ENCODE data around the gene PITPNM1. TPM values are rescaled to one million over a fixed set of nuclear protein-coding genes. Genes with fewer than 3 reads are reported as not detected.
A peak's percentile ranks its signal among the peaks of the same experiment; 100 is the strongest.

The PITPNM1 gene
- polyA plus RNA-seq, 1 donor (not counting 4 experiments of a cell fraction or from before 2014, with no cell fraction given): 15.9 TPM

GRCh38 chr11:67469508-67469811 lies 35.7 kb downstream of the PITPNM1 start:
- no peak for DNase-seq (ENCODE audit: low read depth, low spot score)
- Histone ChIP-seq H3K36me3 (ENCODE audit: control insufficient read depth in 2 of 2, extremely low read depth in 1 of 2, insufficient read depth in 2 of 2, low read length in 2 of 2) (peaks cover 0 to 5% of the 10 kb centered on the region in 2 experiments), H3K27me3 (ENCODE audit: control insufficient read depth, extremely low read depth, insufficient read depth, low read length) (no peaks in the 10 kb centered on the region), H3K9me1 (ENCODE audit: control insufficient read depth, extremely low read depth, insufficient read depth, low read length) (no peaks in the 10 kb centered on the region), H3K4me2 (ENCODE audit: control insufficient read depth, extremely low read depth, insufficient read depth, low read depth, low read length) (peak overlapping the region; percentile 64), H3K27ac (ENCODE audit: control insufficient read depth, insufficient read depth, low read length) (peak overlapping the region; percentile 32), H3K79me2 (ENCODE audit: control insufficient read depth, insufficient read depth, low read length) (no peaks in the 10 kb centered on the region), H3K9me3 (ENCODE audit: control insufficient read depth, low read depth, low read length) (no peaks in the 10 kb centered on the region), H3K4me3 (ENCODE audit: control insufficient read depth in 2 of 3, extremely low read depth in 1 of 3, insufficient read depth in 2 of 3, low read depth in 1 of 3, low read length in 3 of 3) (peak overlapping the region; percentile 45 to 74 (median 74)), H3K4me1 (ENCODE audit: control insufficient read depth, extremely low read depth, insufficient read depth, low read length) (peaks cover 13% of the 10 kb centered on the region), H2AFZ (ENCODE audit: control insufficient read depth, low read length) (peak overlapping the region; percentile 17), H4K20me1 (ENCODE audit: control insufficient read depth, extremely low read depth, insufficient read depth, low read length) (no peaks in the 10 kb centered on the region), H3K9ac (ENCODE audit: control insufficient read depth, extremely low read depth, insufficient read depth, low read length) (peak overlapping the region; percentile 60)
- dilution Hi-C loops (cut with MboI; ENCODE audit: extremely low pct_ligation_motif_present, low sequenced_read_pairs): no loop called here
- TF ChIP-seq EZH2 (IDR thresholded peaks at IDR 0.05; ENCODE audit: low read length) (no peak), CTCF (optimal IDR thresholded peaks at IDR 0.05 in 1 of 3, IDR thresholded peaks at IDR 0.05 in 1 of 3, conservative IDR thresholded peaks at IDR 0.05 in 1 of 3; ENCODE audit: extremely low read depth in 1 of 3, insufficient read depth in 2 of 3, low read length in 3 of 3) (no peak)
- FAIRE-seq: no peak

DNA sequence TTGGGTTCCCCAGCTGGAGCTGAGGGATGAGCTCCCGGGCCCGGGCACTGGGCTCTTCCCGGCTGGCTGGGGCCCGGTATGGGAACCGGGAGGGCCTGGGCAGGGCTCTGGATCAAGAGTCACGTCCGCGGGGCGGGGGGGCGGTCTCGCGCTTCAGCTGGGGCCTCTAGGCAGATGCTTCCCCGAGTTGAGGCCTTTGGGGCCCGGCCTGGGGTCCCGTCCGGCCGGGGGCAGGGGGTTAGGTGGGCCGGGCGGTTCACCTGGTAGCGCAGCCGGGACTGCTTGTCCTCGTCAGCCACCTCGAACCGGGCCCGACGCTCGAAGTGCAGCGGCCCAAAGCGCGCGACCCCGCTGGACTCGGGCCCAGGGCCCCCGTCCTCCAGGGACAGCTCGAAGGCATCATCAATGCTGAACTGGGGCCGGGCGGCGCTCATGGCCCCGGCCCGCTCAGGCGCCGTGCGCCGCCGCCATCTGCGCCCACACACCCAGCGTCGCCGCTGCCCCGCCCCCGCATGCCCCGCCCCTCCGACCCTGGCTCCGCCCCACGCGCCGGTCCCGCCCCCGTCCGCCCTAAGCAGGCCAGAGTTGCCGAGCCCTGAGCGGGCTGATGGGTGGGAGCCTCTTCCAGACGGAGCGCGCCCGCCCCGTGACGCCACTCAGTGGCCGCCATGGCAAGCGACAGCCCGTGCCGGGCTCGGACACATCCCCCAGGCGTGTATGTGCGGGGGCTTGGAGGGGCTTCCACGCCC lies 36.2 kb downstream of the PITPNM1 start, which contains the start of gene TMEM134:
TSS of gene TMEM134 (minus strand) at position 493 of the 749 bp plus-strand sequence. CDS start at position 434, 59 bp downstream.
- TF ChIP-seq EZH2 (IDR thresholded peaks at IDR 0.05; ENCODE audit: low read length) (no peak), CTCF (optimal IDR thresholded peaks at IDR 0.05 in 1 of 3, IDR thresholded peaks at IDR 0.05 in 1 of 3, conservative IDR thresholded peaks at IDR 0.05 in 1 of 3; ENCODE audit: extremely low read depth in 1 of 3, insufficient read depth in 2 of 3, low read length in 3 of 3) (peak in 2 of 3 experiments; percentile 57 to 73)
- peak within 1 kb of the TSS; percentile 63 for H3K27ac ChIP-seq (ENCODE audit: control insufficient read depth, insufficient read depth, low read length)
- no peaks in the 10 kb centered on the region for H3K9me1 ChIP-seq (ENCODE audit: control insufficient read depth, extremely low read depth, insufficient read depth, low read length)
- dilution Hi-C loops (cut with MboI; ENCODE audit: extremely low pct_ligation_motif_present, low sequenced_read_pairs): no loop called here
- H3K4me2 ChIP-seq (ENCODE audit: control insufficient read depth, extremely low read depth, insufficient read depth, low read depth, low read length): peak within 1 kb of the TSS; percentile 82
- no peaks in the 10 kb centered on the region for H4K20me1 ChIP-seq (ENCODE audit: control insufficient read depth, extremely low read depth, insufficient read depth, low read length)
- H2AFZ ChIP-seq (ENCODE audit: control insufficient read depth, low read length): peak within 1 kb of the TSS; percentile 17
- no peaks in the 10 kb centered on the region for H3K79me2 ChIP-seq (ENCODE audit: control insufficient read depth, insufficient read depth, low read length)
- H3K9me3 ChIP-seq (ENCODE audit: control insufficient read depth, low read depth, low read length): no peaks in the 10 kb centered on the region
- peaks cover 18% of the 10 kb centered on the region for H3K4me1 ChIP-seq (ENCODE audit: control insufficient read depth, extremely low read depth, insufficient read depth, low read length)
- no peak for DNase-seq (ENCODE audit: low read depth, low spot score)
- peaks cover 0 to 5% of the 10 kb centered on the region in 2 experiments for H3K36me3 ChIP-seq (ENCODE audit: control insufficient read depth in 2 of 2, extremely low read depth in 1 of 2, insufficient read depth in 2 of 2, low read length in 2 of 2)
- no peak for FAIRE-seq
- H3K9ac ChIP-seq (ENCODE audit: control insufficient read depth, extremely low read depth, insufficient read depth, low read length): peak within 1 kb of the TSS; percentile 68
- no peaks in the 10 kb centered on the region for H3K27me3 ChIP-seq (ENCODE audit: control insufficient read depth, extremely low read depth, insufficient read depth, low read length)
- H3K4me3 ChIP-seq (ENCODE audit: control insufficient read depth in 2 of 3, extremely low read depth in 1 of 3, insufficient read depth in 2 of 3, low read depth in 1 of 3, low read length in 3 of 3): peak within 1 kb of the TSS; percentile 63 to 74 (median 74)
